Activated CD8-positive, alpha-beta memory T cell treated with anti-CD3 and anti-CD28 coated beads for 24 hours (primary cell): Measurements from ENCODE around the gene C9orf50.
A peak's percentile ranks its signal among the peaks of the same experiment; 100 is the strongest.
"Not testable (repeated sequence)": the region's sequence is repeated elsewhere in the genome, so short reads cannot be mapped to it uniquely, and the experiment has no call there.

Experiments used
- DNase-seq: peaks from one replicate; pipeline ENCODE4 v3.0.0-alpha.2; 2020

The C9orf50 gene

GRCh38 chr9:129620669-129621295 lies at the start of gene C9orf50:
TSS of gene C9orf50 (minus strand) at chr9:129621101. CDS start at chr9:129620574, 527 bp downstream.
- no peak for DNase-seq

GRCh38 chr9:129669946-129670345 lies 49.0 kb upstream of the C9orf50 start:
- DNase-seq = no peak

- DNase-seq = no peak
Observed at GRCh38 chr9:129669141-129669718, 48.3 kb upstream of the C9orf50 start.

- DNase-seq = no peak
Observed at GRCh38 chr9:129667850-129668249, 46.9 kb upstream of the C9orf50 start.

GRCh38 chr9:129667378-129667777 lies 46.5 kb upstream of the C9orf50 start:
- no peak for DNase-seq

GRCh38 chr9:129666575-129666974 lies 45.7 kb upstream of the C9orf50 start:
- no peak for DNase-seq

- no peak for DNase-seq
Observed at GRCh38 chr9:129665814-129666520, 45.1 kb upstream of the C9orf50 start.

GRCh38 chr9:129665389-129665775 lies 44.5 kb upstream of the C9orf50 start, which contains the start of gene PRRX2:
TSS of gene PRRX2 (plus strand) at chr9:129665647. CDS start at chr9:129665868, 221 bp downstream.
- peak; percentile 72 for DNase-seq

GRCh38 chr9:129664746-129665388 lies 44.0 kb upstream of the C9orf50 start:
- DNase-seq = no peak

- not testable (repeated sequence) for DNase-seq
Observed at GRCh38 chr9:129662239-129662638, 41.3 kb upstream of the C9orf50 start.

- DNase-seq = no peak
Observed at GRCh38 chr9:129661029-129661428, 40.1 kb upstream of the C9orf50 start.

GRCh38 chr9:129656795-129657390 lies 36.0 kb upstream of the C9orf50 start:
- no peak for DNase-seq

- no peak for DNase-seq
Observed at GRCh38 chr9:129655696-129656095, 34.8 kb upstream of the C9orf50 start.

- DNase-seq = no peak
Observed at GRCh38 chr9:129655154-129655553, 34.3 kb upstream of the C9orf50 start.

- no peak for DNase-seq
Observed at GRCh38 chr9:129654554-129655040, 33.7 kb upstream of the C9orf50 start.

- no peak for DNase-seq
Observed at GRCh38 chr9:129653823-129654553, 33.1 kb upstream of the C9orf50 start.

- no peak for DNase-seq
Observed at GRCh38 chr9:129650680-129651235, 29.9 kb upstream of the C9orf50 start.

- no peak for DNase-seq
Observed at GRCh38 chr9:129649726-129650679, 29.1 kb upstream of the C9orf50 start.

GRCh38 chr9:129648764-129649115 lies 27.8 kb upstream of the C9orf50 start:
- DNase-seq = no peak

GRCh38 chr9:129648092-129648763 lies 27.3 kb upstream of the C9orf50 start:
- no peak for DNase-seq
